Measurements from ENCODE around the gene SMIM17. TPM values are rescaled to one million over a fixed set of nuclear protein-coding genes. Genes with fewer than 3 reads are reported as not detected.

SMIM17 gene
- total and polyA plus RNA-seq, 2 of the 4 experiments (the other 2 are of a cell fraction), result not detected

- Histone ChIP-seq H3K56ac (ENCODE audit: extremely low read depth, insufficient read depth, low read length) (no peak overlapping the region), H3K18ac (ENCODE audit: low read depth, low read length) (no peak overlapping the region), H4K91ac (ENCODE audit: insufficient read depth, low read depth, low read length) (no peak overlapping the region), H2AK9ac (replicated peaks; ENCODE audit: low read depth, low read length, poor library complexity) (no peak overlapping the region), H2AFZ (replicated peaks; ENCODE audit: low read length, poor library complexity) (no peak overlapping the region), H2BK20ac (ENCODE audit: low read depth, low read length) (no peak overlapping the region), H4K8ac (ENCODE audit: low read depth in 2 of 2, low read length in 2 of 2) (no peak overlapping the region), H3K14ac (replicated peaks; ENCODE audit: low read depth, low read length) (no peak overlapping the region), H2BK5ac (ENCODE audit: low read depth, low read length, poor library complexity, severe bottlenecking) (no peak overlapping the region), H3K9me1 (ENCODE audit: insufficient read depth, low read length) (no peaks in the 10 kb centered on the region), H3K27me3 (ENCODE audit: control insufficient read depth, insufficient read depth, low read length) (no peaks in the 10 kb centered on the region), H4K5ac (ENCODE audit: low read depth, low read length) (no peak overlapping the region), H2BK120ac (ENCODE audit: low read depth, low read length) (no peak overlapping the region), H3K9me3 (ENCODE audit: control insufficient read depth, insufficient read depth, low read length) (peaks cover 28% of the 10 kb centered on the region), H4K20me1 (ENCODE audit: insufficient read depth, low read length) (no peaks in the 10 kb centered on the region), H2BK15ac (ENCODE audit: low read depth, low read length) (no peak overlapping the region), H3K4me3 (ENCODE audit: insufficient read depth, low read depth, low read length) (no peak overlapping the region), H3K4me2 (ENCODE audit: low read depth, low read length) (no peak overlapping the region), H2AK5ac (ENCODE audit: low read depth, low read length) (no peak overlapping the region), H3K23ac (ENCODE audit: low read depth, low read length) (no peak overlapping the region), H3K4ac (ENCODE audit: low read depth, low read length) (no peak overlapping the region), H3K36me3 (ENCODE audit: control insufficient read depth, insufficient read depth, low read length) (no peaks in the 10 kb centered on the region), H3K79me1 (ENCODE audit: low read depth in 1 of 2, low read length in 2 of 2) (no peaks in the 10 kb centered on the region), H3K9ac (ENCODE audit: low read depth, low read length) (no peak overlapping the region), H3K27ac (ENCODE audit: insufficient read depth, low read length) (no peak overlapping the region), H3K4me1 (ENCODE audit: control insufficient read depth, insufficient read depth, low read length) (no peaks in the 10 kb centered on the region)
- intact Hi-C loops (cut with micrococcal nuclease), result no loop called here
- POLR2A ChIA-PET (ENCODE audit: unreplicated experiment), result no interaction called here
- 40% methylated on average over 3 of the region's 3 CpGs; no CpG with 5 or more reads in 1 of the 2 experiments for WGBS, 2 experiments (ENCODE audit: extremely low coverage in 2 of 2, insufficient read length in 1 of 2)
- in situ Hi-C loops (cut with MboI; ENCODE audit: low sequenced_read_pairs), result no loop called here
- CTCF ChIA-PET, result no interaction called here
- dilution Hi-C loops (cut with HindIII; ENCODE audit: low sequenced_read_pairs, unreplicated experiment), result no loop called here
- TF ChIP-seq NFE2L2 (IDR thresholded peaks at IDR 0.05; ENCODE audit: low read depth, low read length) (no peak), RAD21 (IDR thresholded peaks at IDR 0.05; ENCODE audit: low read length) (no peak)
- DNase-seq, result no peak
- no peak for ATAC-seq (ENCODE audit: low read depth)
- no TSS peak for BruUV-seq (replicated peaks)
Measured at GRCh38 chr19:56654151-56654550, 11.2 kb downstream of the SMIM17 start.

Data from IMR-90 (cell line).